HEK293 (cell line): ENCODE data around the gene TMEM164.

Source experiments
- CTCF ChIA-PET: fragments of 350-600 bp; formaldehyde crosslinking; extraction: SDS; loops from one replicate; lab custom pipeline; 2021; ENCODE audit warnings: antibody characterized with exemption; lab: Yijun Ruan, JAX
- POLR2A ChIA-PET: fragments of 300-600 bp; formaldehyde crosslinking; extraction: SDS; loops from one replicate; lab custom pipeline; 2020; ENCODE audit warnings: antibody characterized with exemption, inconsistent platforms; lab: Yijun Ruan, JAX
- H3K27ac ChIP-seq: fragments of 200-500 bp; sonication (Bioruptor generic); 2 replicates; pipeline ENCODE4 v1.5.1; 2014; ENCODE audit warnings: low read depth, low read length, control low read depth, inconsistent platforms; ENCODE audit errors: extremely low read depth
- H3K36me3 ChIP-seq, 2 experiments: fragments of 200-500 bp in 1 of 2; sonication (Bioruptor generic) in 1 of 2; 1 replicate in 1 of 2; 2 replicates in 1 of 2; pipeline ENCODE4 v1.5.1; 2014 to 2017; ENCODE audit warnings: inconsistent platforms in 2 of 2, low read length in 2 of 2; ENCODE audit not compliant: control insufficient read depth in 2 of 2, insufficient read depth in 1 of 2
- H3K4me1 ChIP-seq: fragments of 200-500 bp; sonication (Bioruptor generic); 2 replicates; pipeline ENCODE4 v1.5.1; 2014; ENCODE audit warnings: mild to moderate bottlenecking, low read length, inconsistent platforms; ENCODE audit not compliant: control insufficient read depth, insufficient read depth
- H3K4me3 ChIP-seq: 2 replicates; pipeline ENCODE4 v1.5.1; 2011; ENCODE audit warnings: low read depth, mild to moderate bottlenecking, control low read depth, low read length, moderate library complexity
- H3K9me3 ChIP-seq: fragments of 200-500 bp; sonication (Bioruptor generic); 2 replicates; pipeline ENCODE4 v1.5.1; 2014; ENCODE audit warnings: low read depth, low read length, inconsistent platforms; ENCODE audit not compliant: control insufficient read depth, insufficient read depth
- BCL11A ChIP-seq: fragments of 450-650 bp; formaldehyde crosslinking; IDR thresholded peaks from 2 replicates; pipeline ENCODE4 v1.5.1; 2016; ENCODE audit warnings: low read depth, missing biosample characterization, missing genetic modification characterization
- BCL11B ChIP-seq: fragments of 450-650 bp; formaldehyde crosslinking; IDR thresholded peaks from 2 replicates; pipeline ENCODE4 v1.5.1; 2016; ENCODE audit warnings: low read depth, missing biosample characterization, missing genetic modification characterization
- GLIS2 ChIP-seq: fragments of 450-650 bp; formaldehyde crosslinking; IDR thresholded peaks from 2 replicates; pipeline ENCODE4 v1.5.1; 2016; ENCODE audit warnings: missing biosample characterization, missing genetic modification characterization
- KLF1 ChIP-seq: fragments of 450-650 bp; formaldehyde crosslinking; IDR thresholded peaks from 2 replicates; pipeline ENCODE4 v1.5.1; 2016; ENCODE audit warnings: missing biosample characterization, missing genetic modification characterization
- KLF10 ChIP-seq: fragments of 450-650 bp; IDR thresholded peaks from 2 replicates; pipeline ENCODE4 v1.5.1; 2018; ENCODE audit warnings: missing biosample characterization, mild to moderate bottlenecking, missing genetic modification characterization
- KLF7 ChIP-seq: fragments of 450-650 bp; formaldehyde crosslinking; IDR thresholded peaks from 2 replicates; pipeline ENCODE4 v1.5.1; 2016; ENCODE audit warnings: missing biosample characterization, missing genetic modification characterization, borderline replicate concordance
- KLF9 ChIP-seq: fragments of 450-650 bp; formaldehyde crosslinking; IDR thresholded peaks from 2 replicates; pipeline ENCODE4 v1.5.1; 2016; ENCODE audit warnings: missing biosample characterization, missing genetic modification characterization, low read depth
- PATZ1 ChIP-seq: fragments of 450-650 bp; formaldehyde crosslinking; IDR thresholded peaks from 2 replicates; pipeline ENCODE4 v1.5.1; 2016; ENCODE audit warnings: missing biosample characterization, missing genetic modification characterization
- REST ChIP-seq: fragments of 450-650 bp; formaldehyde crosslinking; IDR thresholded peaks from 2 replicates; pipeline ENCODE4 v1.5.1; 2016; ENCODE audit warnings: missing biosample characterization, missing genetic modification characterization
- YY1 ChIP-seq: fragments of 450-650 bp; formaldehyde crosslinking; IDR thresholded peaks from 2 replicates; pipeline ENCODE4 v1.5.1; 2018; ENCODE audit warnings: missing biosample characterization, missing genetic modification characterization
- ZBTB20 ChIP-seq: fragments of 450-650 bp; formaldehyde crosslinking; IDR thresholded peaks from 2 replicates; pipeline ENCODE4 v1.5.1; 2016; ENCODE audit warnings: missing biosample characterization, missing genetic modification characterization
- ZBTB26 ChIP-seq: fragments of 450-650 bp; formaldehyde crosslinking; optimal IDR thresholded peaks from 2 replicates; pipeline ENCODE3; 2016; ENCODE audit warnings: missing biosample characterization, mild to moderate bottlenecking, missing genetic modification characterization
- ZFP37 ChIP-seq: fragments of 450-650 bp; formaldehyde crosslinking; IDR thresholded peaks from 2 replicates; pipeline ENCODE4 v1.5.1; 2016; ENCODE audit warnings: missing biosample characterization, missing genetic modification characterization
- ZNF184 ChIP-seq: fragments of 450-650 bp; IDR thresholded peaks from 2 replicates; pipeline ENCODE4 v1.5.1; 2018; ENCODE audit warnings: missing biosample characterization, mild to moderate bottlenecking, missing genetic modification characterization
- ZNF302 ChIP-seq: fragments of 450-650 bp; formaldehyde crosslinking; IDR thresholded peaks from 2 replicates; pipeline ENCODE4 v1.5.1; 2016; ENCODE audit warnings: missing biosample characterization, missing genetic modification characterization, low read depth
- ZNF341 ChIP-seq: fragments of 450-650 bp; formaldehyde crosslinking; IDR thresholded peaks from 2 replicates; pipeline ENCODE4; 2016; ENCODE audit warnings: low read depth, missing biosample characterization, missing genetic modification characterization
- ZNF366 ChIP-seq: fragments of 450-650 bp; formaldehyde crosslinking; conservative IDR thresholded peaks from 2 replicates; pipeline ENCODE4 v1.5.1; 2016; ENCODE audit warnings: missing biosample characterization, missing genetic modification characterization
- ZNF423 ChIP-seq: fragments of 450-650 bp; formaldehyde crosslinking; IDR thresholded peaks from 2 replicates; pipeline ENCODE4 v1.5.1; 2016; ENCODE audit warnings: missing biosample characterization, missing genetic modification characterization
- ZSCAN30 ChIP-seq: fragments of 450-650 bp; IDR thresholded peaks from 2 replicates; pipeline ENCODE4 v1.5.1; 2018; ENCODE audit warnings: missing biosample characterization, mild to moderate bottlenecking, missing genetic modification characterization, moderate library complexity
- TF ChIP-seq, protein P1 (sequence below): fragments of 450-650 bp; formaldehyde crosslinking; IDR thresholded peaks from 2 replicates; pipeline ENCODE4 v1.5.1; 2016; ENCODE audit warnings: missing biosample characterization, missing genetic modification characterization
- TF ChIP-seq, protein P2 (sequence below): fragments of 450-650 bp; formaldehyde crosslinking; IDR thresholded peaks from 2 replicates; pipeline ENCODE4 v1.5.1; 2017; ENCODE audit warnings: missing biosample characterization, missing genetic modification characterization
- TF ChIP-seq, protein P3 (sequence below): fragments of 450-650 bp; formaldehyde crosslinking; IDR thresholded peaks from 2 replicates; pipeline ENCODE4 v1.5.1; 2016; ENCODE audit warnings: missing biosample characterization, missing genetic modification characterization

Gene TMEM164

DNA sequence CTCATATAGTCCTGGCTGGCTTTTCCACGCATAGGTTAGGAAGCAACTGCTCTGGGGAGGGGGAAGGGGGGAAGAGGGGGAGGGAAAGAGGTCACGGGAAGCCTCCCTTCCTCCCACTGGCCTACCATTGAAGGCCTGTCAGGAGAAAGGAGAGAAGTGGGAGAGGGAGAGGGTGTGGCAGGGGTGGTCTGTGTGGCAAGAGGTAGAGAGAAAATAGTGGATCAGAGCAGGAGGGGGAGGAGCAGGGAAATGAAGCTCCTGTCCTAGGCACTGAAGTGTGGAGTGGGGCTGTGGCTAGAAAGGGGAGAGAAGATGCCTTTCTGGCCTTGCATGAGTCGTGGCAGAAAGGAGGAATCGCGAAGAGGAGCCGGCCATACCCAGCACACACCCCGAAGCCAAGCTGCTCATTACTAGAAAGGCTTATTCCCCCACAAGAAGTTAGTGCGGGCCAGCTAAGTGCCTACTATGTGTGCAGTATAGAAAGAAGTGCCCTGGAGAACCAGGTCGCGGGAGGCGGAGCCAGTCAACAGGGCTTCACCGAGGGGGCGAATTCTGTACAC lies 1.1 kb upstream of the TMEM164 start (continued):
- no peak for TF ChIP-seq YY1 (tag by site-specific recombination)
- TF ChIP-seq, protein P1, sequence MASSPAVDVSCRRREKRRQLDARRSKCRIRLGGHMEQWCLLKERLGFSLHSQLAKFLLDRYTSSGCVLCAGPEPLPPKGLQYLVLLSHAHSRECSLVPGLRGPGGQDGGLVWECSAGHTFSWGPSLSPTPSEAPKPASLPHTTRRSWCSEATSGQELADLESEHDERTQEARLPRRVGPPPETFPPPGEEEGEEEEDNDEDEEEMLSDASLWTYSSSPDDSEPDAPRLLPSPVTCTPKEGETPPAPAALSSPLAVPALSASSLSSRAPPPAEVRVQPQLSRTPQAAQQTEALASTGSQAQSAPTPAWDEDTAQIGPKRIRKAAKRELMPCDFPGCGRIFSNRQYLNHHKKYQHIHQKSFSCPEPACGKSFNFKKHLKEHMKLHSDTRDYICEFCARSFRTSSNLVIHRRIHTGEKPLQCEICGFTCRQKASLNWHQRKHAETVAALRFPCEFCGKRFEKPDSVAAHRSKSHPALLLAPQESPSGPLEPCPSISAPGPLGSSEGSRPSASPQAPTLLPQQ (tag by site-specific recombination) = no peak
- no peak for TF ChIP-seq KLF10 (tag by site-specific recombination)
- no peak for TF ChIP-seq REST
- no peak for TF ChIP-seq KLF7 (tag by site-specific recombination)
- no peak for TF ChIP-seq ZNF184 (tag by site-specific recombination)
- TF ChIP-seq ZNF423 (tag by site-specific recombination) = no peak
- TF ChIP-seq KLF1 (tag by site-specific recombination) = peak; percentile 70
- no peak for TF ChIP-seq ZFP37 (tag by site-specific recombination)
- TF ChIP-seq ZSCAN30 = no peak

DNA sequence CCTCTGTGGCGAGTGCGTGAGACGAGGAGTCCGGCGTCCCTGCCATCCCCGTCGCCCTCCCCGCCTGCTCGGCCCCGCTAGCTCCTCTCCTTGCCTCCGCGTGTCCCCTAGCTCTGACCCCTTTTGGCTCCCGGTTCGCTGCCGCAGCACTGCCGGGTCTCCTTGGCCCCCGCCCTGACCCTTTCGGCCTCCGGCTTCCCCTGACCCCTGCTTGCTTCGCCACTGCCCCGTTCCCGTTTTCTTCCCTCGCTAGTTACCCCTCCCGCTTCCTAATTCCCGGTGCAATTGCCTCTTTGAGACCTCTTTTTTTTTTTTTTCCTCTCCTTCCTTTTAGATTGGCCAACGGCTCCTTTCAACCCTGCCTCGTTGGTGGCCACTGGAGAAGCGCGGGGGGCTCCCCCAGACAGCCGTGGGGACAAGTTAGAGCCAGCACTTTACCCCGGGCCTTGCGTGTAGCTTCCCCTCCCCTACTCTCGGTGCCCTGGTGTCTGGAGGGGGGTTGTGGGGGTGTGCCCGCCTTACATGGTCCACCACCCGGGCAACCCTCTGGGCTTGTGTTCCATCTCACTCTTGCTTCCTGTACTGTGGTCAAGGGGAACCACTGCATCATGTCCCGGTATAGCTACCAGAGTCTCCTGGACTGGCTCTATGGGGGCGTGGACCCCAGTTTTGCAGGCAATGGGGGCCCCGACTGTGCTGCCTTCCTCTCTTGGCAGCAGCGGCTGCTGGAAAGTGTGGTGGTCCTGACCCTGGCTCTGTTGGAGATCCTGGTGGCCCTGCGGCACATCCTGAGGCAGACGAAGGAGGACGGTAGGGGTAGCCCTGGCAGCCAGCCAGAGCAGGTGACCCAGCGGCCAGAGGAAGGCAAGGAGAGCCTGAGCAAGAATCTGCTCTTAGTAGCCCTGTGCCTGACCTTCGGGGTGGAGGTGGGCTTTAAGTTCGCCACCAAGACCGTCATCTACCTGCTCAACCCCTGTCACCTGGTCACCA lies 548 bp downstream of the TMEM164 start:
- ChIA-PET CTCF (no interaction called here), POLR2A (interaction anchor here (1.6 to 2.0 kb wide), 4 partner anchors 9 to 467 kb away, joined by 4 to 11 read pairs (median 4); partner anchors contain the start of gene NXT2)
- Histone ChIP-seq H3K36me3 (no peaks in the 10 kb centered on the region), H3K9me3 (no peaks in the 10 kb centered on the region), H3K4me1 (peaks cover 3% of the 10 kb centered on the region), H3K27ac (peak overlapping the region; percentile 76; the same call in 1 of the 2 replicates), H3K4me3 (peak overlapping the region; percentile 52)
- TF ChIP-seq ZNF366 (tag by site-specific recombination) (peak; percentile 51; the same call in 1 of the 2 replicates), BCL11A (tag by site-specific recombination) (peak; percentile 41; the same call in 1 of the 2 replicates), PATZ1 (tag by site-specific recombination) (peak; percentile 55), ZNF341 (tag by site-specific recombination) (peak; percentile 74), ZNF302 (tag by site-specific recombination) (no peak), ZBTB26 (tag by site-specific recombination) (peak; percentile 18), BCL11B (tag by site-specific recombination) (peak; percentile 72; the same call in 1 of the 2 replicates), ZBTB20 (tag by site-specific recombination) (peak; percentile 19; the same call in 1 of the 2 replicates), KLF10 (tag by site-specific recombination) (no peak), GLIS2 (tag by site-specific recombination) (peak; percentile 73), KLF9 (tag by site-specific recombination) (peak; percentile 8; the same call in 1 of the 2 replicates)
- TF ChIP-seq, protein P2, sequence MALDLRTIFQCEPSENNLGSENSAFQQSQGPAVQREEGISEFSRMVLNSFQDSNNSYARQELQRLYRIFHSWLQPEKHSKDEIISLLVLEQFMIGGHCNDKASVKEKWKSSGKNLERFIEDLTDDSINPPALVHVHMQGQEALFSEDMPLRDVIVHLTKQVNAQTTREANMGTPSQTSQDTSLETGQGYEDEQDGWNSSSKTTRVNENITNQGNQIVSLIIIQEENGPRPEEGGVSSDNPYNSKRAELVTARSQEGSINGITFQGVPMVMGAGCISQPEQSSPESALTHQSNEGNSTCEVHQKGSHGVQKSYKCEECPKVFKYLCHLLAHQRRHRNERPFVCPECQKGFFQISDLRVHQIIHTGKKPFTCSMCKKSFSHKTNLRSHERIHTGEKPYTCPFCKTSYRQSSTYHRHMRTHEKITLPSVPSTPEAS (tag by site-specific recombination) = 0 out of 2 replicates have a peak, but pooled peaks have one; percentile 10
- TF ChIP-seq, protein P3, sequence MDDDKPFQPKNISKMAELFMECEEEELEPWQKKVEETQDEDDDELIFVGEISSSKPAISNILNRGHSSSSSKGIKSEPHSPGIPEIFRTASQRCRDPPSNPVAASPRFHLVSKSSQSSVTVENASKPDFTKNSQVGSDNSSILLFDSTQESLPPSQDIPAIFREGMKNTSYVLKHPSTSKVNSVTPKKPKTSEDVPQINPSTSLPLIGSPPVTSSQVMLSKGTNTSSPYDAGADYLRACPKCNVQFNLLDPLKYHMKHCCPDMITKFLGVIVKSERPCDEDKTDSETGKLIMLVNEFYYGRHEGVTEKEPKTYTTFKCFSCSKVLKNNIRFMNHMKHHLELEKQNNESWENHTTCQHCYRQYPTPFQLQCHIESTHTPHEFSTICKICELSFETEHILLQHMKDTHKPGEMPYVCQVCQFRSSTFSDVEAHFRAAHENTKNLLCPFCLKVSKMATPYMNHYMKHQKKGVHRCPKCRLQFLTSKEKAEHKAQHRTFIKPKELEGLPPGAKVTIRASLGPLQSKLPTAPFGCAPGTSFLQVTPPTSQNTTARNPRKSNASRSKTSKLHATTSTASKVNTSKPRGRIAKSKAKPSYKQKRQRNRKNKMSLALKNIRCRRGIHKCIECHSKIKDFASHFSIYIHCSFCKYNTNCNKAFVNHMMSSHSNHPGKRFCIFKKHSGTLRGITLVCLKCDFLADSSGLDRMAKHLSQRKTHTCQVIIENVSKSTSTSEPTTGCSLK = no peak
